SK-N-SH (cell line): ENCODE measurements around the gene CYP4F11. TPM values are rescaled to one million over a fixed set of nuclear protein-coding genes. Genes with fewer than 3 reads are reported as not detected.

Experiments
- CTCF ChIA-PET: fragments of 300-600, 350-600 bp; formaldehyde crosslinking; extraction: SDS; loops from one replicate; lab custom pipeline; 2021; lab: Yijun Ruan, JAX
- POLR2A ChIA-PET: fragments of 350-600 bp; sonication (Branson Sonifier 250); formaldehyde crosslinking; extraction: SDS; loops from one replicate; lab custom pipeline; 2020; ENCODE audit warnings: antibody characterized with exemption, inconsistent platforms; lab: Yijun Ruan, JAX
- DNase-seq: peaks from one replicate; pipeline ENCODE4 v3.0.0; 2012
- H2AFZ ChIP-seq: fragments of 200-600 bp; sonication (generic); 2 replicates; pipeline ENCODE4 v1.8.1; 2016; ENCODE audit warnings: antibody characterized with exemption, mild to moderate bottlenecking, low read depth
- H3F3A ChIP-seq: fragments of 200-600 bp; sonication (generic); replicated peaks from 2 replicates; pipeline ENCODE3; 2016; ENCODE audit warnings: antibody characterized with exemption, mild to moderate bottlenecking; ENCODE audit not compliant: insufficient read depth
- H3K27ac ChIP-seq, 2 experiments: fragments of 200-500 bp in 1 of 2; fragments of 200-600 bp in 1 of 2; sonication (Bioruptor generic) in 1 of 2; sonication (generic), shearing (Covaris generic) in 1 of 2; 2 replicates each; pipeline versions ENCODE4 v1.5.1 to v1.6.1; 2014 to 2016; ENCODE audit warnings: low read depth in 2 of 2, inconsistent platforms in 1 of 2, low read length in 1 of 2, mild to moderate bottlenecking in 1 of 2, mixed read lengths in 1 of 2
- H3K27me3 ChIP-seq: fragments of 200-600 bp; sonication (generic), shearing (Covaris generic); 2 replicates; pipeline ENCODE4 v1.6.1; 2016; ENCODE audit warnings: mixed run types; ENCODE audit not compliant: insufficient read depth
- H3K36me3 ChIP-seq, 2 experiments: fragments of 200-500 bp in 1 of 2; fragments of 200-600 bp in 1 of 2; sonication (Bioruptor generic) in 1 of 2; sonication (generic) in 1 of 2; replicated peaks in 1 of 2; 2 replicates each; pipeline versions ENCODE3 to v1.5.1; 2014 to 2016; ENCODE audit warnings: low read length in 1 of 2, mild to moderate bottlenecking in 1 of 2; ENCODE audit not compliant: insufficient read depth in 2 of 2, control insufficient read depth in 1 of 2
- H3K4me1 ChIP-seq, 2 experiments: fragments of 200-500 bp in 1 of 2; fragments of 200-600 bp in 1 of 2; sonication (Bioruptor generic) in 1 of 2; sonication (generic), shearing (Covaris generic) in 1 of 2; 2 replicates each; pipeline versions ENCODE4 v1.5.1 to v1.6.1; 2014 to 2016; ENCODE audit warnings: low read depth in 1 of 2, low read length in 1 of 2, mixed run types in 1 of 2; ENCODE audit not compliant: insufficient read depth in 2 of 2, control insufficient read depth in 1 of 2
- H3K4me2 ChIP-seq: fragments of 200-600 bp; sonication (generic), shearing (Covaris generic); 2 replicates; pipeline ENCODE4 v1.6.1; 2017; ENCODE audit warnings: mixed run types
- H3K4me3 ChIP-seq, 2 experiments: fragments of 200-500 bp in 1 of 2; fragments of 200-600 bp in 1 of 2; sonication (Bioruptor generic) in 1 of 2; sonication (generic), shearing (Covaris generic) in 1 of 2; 2 replicates each; pipeline versions ENCODE4 v1.5.1 to v1.8.1; 2014 to 2016; ENCODE audit warnings: low read depth in 2 of 2, inconsistent platforms in 1 of 2, low read length in 1 of 2, mild to moderate bottlenecking in 1 of 2, mixed read lengths in 1 of 2, moderate library complexity in 1 of 2
- H3K79me2 ChIP-seq: fragments of 200-600 bp; sonication (generic); 2 replicates; pipeline ENCODE4 v1.8.1; 2017; ENCODE audit warnings: mild to moderate bottlenecking; ENCODE audit not compliant: insufficient read depth
- H3K9ac ChIP-seq: fragments of 200-600 bp; sonication (generic); 2 replicates; pipeline ENCODE4 v1.6.1; 2017; ENCODE audit warnings: mixed run types
- H3K9me2 ChIP-seq: fragments of 200-600 bp; sonication (generic); 2 replicates; pipeline ENCODE4 v1.6.1; 2017; ENCODE audit warnings: mixed run types
- H3K9me3 ChIP-seq: fragments of 200-600 bp; sonication (generic); 2 replicates; pipeline ENCODE4 v1.6.1; 2017; ENCODE audit warnings: mixed run types, mild to moderate bottlenecking, moderate library complexity
- H4K20me1 ChIP-seq: fragments of 200-600 bp; sonication (generic); 2 replicates; pipeline ENCODE4 v1.6.1; 2017; ENCODE audit warnings: mild to moderate bottlenecking, mixed run types; ENCODE audit not compliant: insufficient read depth
- ELF1 ChIP-seq: IDR thresholded peaks from 2 replicates; pipeline ENCODE4 v1.4.0; 2012
- EP300 ChIP-seq, 2 experiments: IDR thresholded peaks; 2 replicates each; pipeline versions ENCODE4 v1.4.0 to v1.6.1; 2012; ENCODE audit warnings: borderline replicate concordance in 1 of 2, low read depth in 1 of 2, low read length in 1 of 2
- EZH2phosphoT487 ChIP-seq: fragments of 200-600 bp; sonication (generic); IDR thresholded peaks from 2 replicates; pipeline ENCODE4 v1.6.1; 2017; ENCODE audit warnings: low read depth, mixed run types, mild to moderate bottlenecking, antibody characterized with exemption, moderate library complexity, borderline replicate concordance
- FOSL2 ChIP-seq: IDR thresholded peaks from 2 replicates; pipeline ENCODE4 v1.4.0; 2012; ENCODE audit warnings: low read depth, mild to moderate bottlenecking, moderate library complexity, borderline replicate concordance
- GABPA ChIP-seq: IDR thresholded peaks from 2 replicates; pipeline ENCODE4 v1.4.0; 2012; ENCODE audit warnings: low read depth, mild to moderate bottlenecking
- MEF2A ChIP-seq: IDR thresholded peaks from 2 replicates; pipeline ENCODE4 v1.4.0; 2012; ENCODE audit warnings: low read depth, borderline replicate concordance
- MXI1 ChIP-seq: IDR thresholded peaks from 2 replicates; pipeline ENCODE4 v1.6.1; 2012; ENCODE audit warnings: mild to moderate bottlenecking, low read depth, low read length, improper control_type of control experiment
- NFIC ChIP-seq: IDR thresholded peaks from 2 replicates; pipeline ENCODE4 v1.4.0; 2012; ENCODE audit warnings: borderline replicate concordance
- NRF1 ChIP-seq: IDR thresholded peaks from 2 replicates; pipeline ENCODE4 v1.6.1; 2012; ENCODE audit warnings: low read depth, mild to moderate bottlenecking, low read length
- RAD21 ChIP-seq: IDR thresholded peaks from 2 replicates; pipeline ENCODE4 v1.6.1; 2012; ENCODE audit warnings: mild to moderate bottlenecking, low read length
- RFX5 ChIP-seq: IDR thresholded peaks from 2 replicates; pipeline ENCODE4 v1.6.1; 2012; ENCODE audit warnings: mild to moderate bottlenecking, improper control_type of control experiment, low read length
- RXRA ChIP-seq: IDR thresholded peaks from 2 replicates; pipeline ENCODE4 v1.4.0; 2012; ENCODE audit warnings: low read depth, mild to moderate bottlenecking, borderline replicate concordance
- SIN3A ChIP-seq: IDR thresholded peaks from 2 replicates; pipeline ENCODE4 v1.6.1; 2012; ENCODE audit warnings: low read depth, mild to moderate bottlenecking, low read length, moderate library complexity, borderline replicate concordance
- SMC3 ChIP-seq: IDR thresholded peaks from 2 replicates; pipeline ENCODE4 v1.6.1; 2012; ENCODE audit warnings: low read depth, low read length, improper control_type of control experiment
- TCF12 ChIP-seq: IDR thresholded peaks from 2 replicates; pipeline ENCODE4 v1.4.0; 2012
- TEAD4 ChIP-seq: IDR thresholded peaks from 2 replicates; pipeline ENCODE4 v1.4.0; 2012; ENCODE audit warnings: mild to moderate bottlenecking, borderline replicate concordance; ENCODE audit not compliant: insufficient read depth
- WGBS: methylation state at CpG from one replicate; pipeline ENCODE4 v1.1.6; 2017; ENCODE audit warnings: low lambda C conversion rate; 5-methylcytosine and 5-hydroxymethylcytosine counted together
- polyA plus RNA-seq, 3 experiments: library from polyadenylated mRNA; depleted of rRNA; stranded (reverse); fragments of >200 nt; gene quantifications; 2 replicates each; pipeline ENCODE4 v1.2.3, GENCODE V29; 2012
- TF ChIP-seq, protein P1 (sequence below): IDR thresholded peaks from 2 replicates; pipeline ENCODE4 v1.4.0; 2012; ENCODE audit warnings: low read depth, borderline replicate concordance
- TF ChIP-seq, protein P2 (sequence below): IDR thresholded peaks from 2 replicates; pipeline ENCODE4 v1.4.0; 2012; ENCODE audit warnings: low read depth
- TF ChIP-seq, protein P3 (sequence below): fragments of 150-350 bp; IDR thresholded peaks from 2 replicates; pipeline ENCODE4 v1.6.1; 2017; ENCODE audit warnings: antibody characterized with exemption, low read length, low read depth, borderline replicate concordance
- TF ChIP-seq, protein P4 (sequence below): fragments of 200-600 bp; sonication (generic); IDR thresholded peaks from 2 replicates; pipeline ENCODE4 v1.6.1; 2017; ENCODE audit warnings: antibody characterized with exemption, mild to moderate bottlenecking, moderate library complexity

The CYP4F11 gene
- polyA plus RNA-seq, 1 of the 3 experiments (the other 2 are of a cell fraction), result 0.23 TPM

DNA sequence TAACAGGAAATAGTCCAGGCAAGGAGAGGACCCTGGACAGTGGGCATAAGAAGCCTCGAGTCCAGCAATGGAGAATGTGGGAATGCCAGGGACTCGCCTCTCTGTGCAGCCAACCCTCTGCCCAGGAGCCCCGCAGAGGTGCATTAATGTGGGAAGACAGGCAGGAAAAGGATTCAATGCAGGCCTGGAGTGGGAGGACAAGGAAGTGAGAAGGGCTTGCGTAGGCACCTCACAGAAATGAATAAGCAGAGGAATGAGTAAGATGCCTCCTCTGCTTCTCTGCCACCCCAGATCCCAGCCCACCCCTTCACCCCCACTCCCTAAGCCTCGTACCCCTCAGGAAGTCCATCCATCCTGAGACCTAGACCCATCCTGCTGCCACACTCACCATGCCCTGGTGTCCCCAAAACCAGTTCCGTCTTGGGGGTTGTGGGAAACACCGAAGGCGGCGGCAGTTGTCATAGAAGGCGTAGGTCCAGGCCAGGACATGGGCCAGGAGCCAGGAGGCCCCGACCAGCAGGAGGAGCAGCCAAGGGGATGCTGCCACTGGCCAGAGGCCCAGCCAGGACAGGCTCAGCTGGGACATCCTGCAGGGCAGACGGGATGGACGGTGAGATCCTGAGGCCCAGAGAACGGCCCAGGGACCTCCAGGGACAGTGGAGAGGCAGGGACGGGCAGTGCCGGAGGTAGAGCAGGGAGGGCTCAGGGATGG is 37.1 kb downstream of the CYP4F11 start:
- no peaks in the 10 kb centered on the region for H3F3A ChIP-seq
- no peaks in the 10 kb centered on the region for H4K20me1 ChIP-seq
- H3K36me3 ChIP-seq, result no peaks in the 10 kb centered on the region
- no peak overlapping the region for H3K9ac ChIP-seq
- H3K27me3 ChIP-seq, result peaks cover 16% of the 10 kb centered on the region; the same call in 1 of the 2 replicates
- no peak overlapping the region for H3K4me3 ChIP-seq
- POLR2A ChIA-PET, result no interaction called here
- no peaks in the 10 kb centered on the region for H3K9me2 ChIP-seq
- H3K9me3 ChIP-seq, result no peaks in the 10 kb centered on the region
- TF ChIP-seq MXI1 (no peak), TCF12 (no peak), NRF1 (no peak), NFIC (no peak), SIN3A (no peak), EZH2phosphoT487 (no peak), EP300 (IDR thresholded peaks at IDR 0.05; ENCODE audit: borderline replicate concordance in 1 of 2, low read depth in 1 of 2, low read length in 1 of 2) (no peak), RFX5 (no peak), SMC3 (no peak)
- TF ChIP-seq, protein P1, sequence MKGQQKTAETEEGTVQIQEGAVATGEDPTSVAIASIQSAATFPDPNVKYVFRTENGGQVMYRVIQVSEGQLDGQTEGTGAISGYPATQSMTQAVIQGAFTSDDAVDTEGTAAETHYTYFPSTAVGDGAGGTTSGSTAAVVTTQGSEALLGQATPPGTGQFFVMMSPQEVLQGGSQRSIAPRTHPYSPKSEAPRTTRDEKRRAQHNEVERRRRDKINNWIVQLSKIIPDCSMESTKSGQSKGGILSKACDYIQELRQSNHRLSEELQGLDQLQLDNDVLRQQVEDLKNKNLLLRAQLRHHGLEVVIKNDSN, result no peak
- H3K27ac ChIP-seq, result no peak overlapping the region
- H2AFZ ChIP-seq, result no peak overlapping the region
- CTCF ChIA-PET, result no interaction called here
- DNase-seq, result no peak
- H3K79me2 ChIP-seq, result no peaks in the 10 kb centered on the region
- no peaks in the 10 kb centered on the region for H3K4me1 ChIP-seq
- 24% methylated on average over 16 of the region's 16 CpGs for WGBS
- H3K4me2 ChIP-seq, result no peak overlapping the region

DNA sequence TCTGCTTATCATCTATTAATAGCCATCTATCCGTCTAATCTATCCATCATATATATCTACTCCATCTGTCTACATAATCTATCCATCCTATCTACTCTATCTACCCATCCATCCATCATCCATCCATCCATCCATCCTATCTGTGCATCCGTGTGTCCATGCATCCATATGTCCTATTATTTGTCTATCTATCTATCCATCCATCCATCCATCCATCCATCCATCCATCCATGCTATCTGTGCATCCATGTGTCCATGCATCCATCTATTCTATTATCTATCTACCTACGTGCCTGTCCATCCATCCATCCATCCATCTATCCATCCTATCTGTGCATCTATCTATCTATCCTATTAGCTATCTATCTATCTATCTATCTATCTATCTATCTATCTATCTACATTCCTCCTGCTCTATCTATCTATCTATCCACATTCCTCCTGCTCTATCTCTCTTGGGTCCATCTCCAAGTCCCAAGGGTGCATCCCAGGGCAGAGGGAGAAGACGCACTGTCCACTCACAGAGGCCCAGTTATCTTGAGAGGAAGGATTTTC is 38.4 kb downstream of the CYP4F11 start:
- POLR2A ChIA-PET, result no interaction called here
- Histone ChIP-seq H3K4me1 (no peaks in the 10 kb centered on the region), H4K20me1 (no peaks in the 10 kb centered on the region), H2AFZ (no peak overlapping the region), H3K9ac (no peak overlapping the region), H3K9me2 (no peaks in the 10 kb centered on the region), H3K27ac (no peak overlapping the region), H3K4me3 (no peak overlapping the region), H3K79me2 (no peaks in the 10 kb centered on the region), H3K27me3 (peaks cover 9% of the 10 kb centered on the region; the same call in 1 of the 2 replicates), H3F3A (no peaks in the 10 kb centered on the region), H3K4me2 (no peak overlapping the region), H3K36me3 (no peaks in the 10 kb centered on the region)
- DNase-seq, result no peak
- 4% methylated on average over 4 of the region's 4 CpGs for WGBS
- TF ChIP-seq FOSL2, result no peak
- no peak for TF ChIP-seq TCF12
- TF ChIP-seq MEF2A, result no peak
- TF ChIP-seq RXRA, result no peak
- TF ChIP-seq, protein P2, sequence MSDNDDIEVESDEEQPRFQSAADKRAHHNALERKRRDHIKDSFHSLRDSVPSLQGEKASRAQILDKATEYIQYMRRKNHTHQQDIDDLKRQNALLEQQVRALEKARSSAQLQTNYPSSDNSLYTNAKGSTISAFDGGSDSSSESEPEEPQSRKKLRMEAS, result no peak
- no peak for TF ChIP-seq TEAD4
- TF ChIP-seq, protein P3, sequence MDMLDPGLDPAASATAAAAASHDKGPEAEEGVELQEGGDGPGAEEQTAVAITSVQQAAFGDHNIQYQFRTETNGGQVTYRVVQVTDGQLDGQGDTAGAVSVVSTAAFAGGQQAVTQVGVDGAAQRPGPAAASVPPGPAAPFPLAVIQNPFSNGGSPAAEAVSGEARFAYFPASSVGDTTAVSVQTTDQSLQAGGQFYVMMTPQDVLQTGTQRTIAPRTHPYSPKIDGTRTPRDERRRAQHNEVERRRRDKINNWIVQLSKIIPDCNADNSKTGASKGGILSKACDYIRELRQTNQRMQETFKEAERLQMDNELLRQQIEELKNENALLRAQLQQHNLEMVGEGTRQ, result no peak
- TF ChIP-seq, protein P1, result no peak
- TF ChIP-seq ELF1, result no peak
- no peak for TF ChIP-seq MXI1
- TF ChIP-seq RAD21, result no peak
- no peak for TF ChIP-seq GABPA
- TF ChIP-seq, protein P4, sequence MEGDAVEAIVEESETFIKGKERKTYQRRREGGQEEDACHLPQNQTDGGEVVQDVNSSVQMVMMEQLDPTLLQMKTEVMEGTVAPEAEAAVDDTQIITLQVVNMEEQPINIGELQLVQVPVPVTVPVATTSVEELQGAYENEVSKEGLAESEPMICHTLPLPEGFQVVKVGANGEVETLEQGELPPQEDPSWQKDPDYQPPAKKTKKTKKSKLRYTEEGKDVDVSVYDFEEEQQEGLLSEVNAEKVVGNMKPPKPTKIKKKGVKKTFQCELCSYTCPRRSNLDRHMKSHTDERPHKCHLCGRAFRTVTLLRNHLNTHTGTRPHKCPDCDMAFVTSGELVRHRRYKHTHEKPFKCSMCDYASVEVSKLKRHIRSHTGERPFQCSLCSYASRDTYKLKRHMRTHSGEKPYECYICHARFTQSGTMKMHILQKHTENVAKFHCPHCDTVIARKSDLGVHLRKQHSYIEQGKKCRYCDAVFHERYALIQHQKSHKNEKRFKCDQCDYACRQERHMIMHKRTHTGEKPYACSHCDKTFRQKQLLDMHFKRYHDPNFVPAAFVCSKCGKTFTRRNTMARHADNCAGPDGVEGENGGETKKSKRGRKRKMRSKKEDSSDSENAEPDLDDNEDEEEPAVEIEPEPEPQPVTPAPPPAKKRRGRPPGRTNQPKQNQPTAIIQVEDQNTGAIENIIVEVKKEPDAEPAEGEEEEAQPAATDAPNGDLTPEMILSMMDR, result no peak
- TF ChIP-seq, all 33 proteins: peak for 0
- no peaks in the 10 kb centered on the region for H3K9me3 ChIP-seq
- CTCF ChIA-PET, result no interaction called here
